Liver (tissue), 9 donors: Measurements from ENCODE around the gene USP35. TPM values are rescaled to one million over a fixed set of nuclear protein-coding genes. Genes with fewer than 3 reads are reported as not detected.
A peak's percentile ranks its signal among the peaks of the same experiment; 100 is the strongest.
"Not testable (repeated sequence)": the region's sequence is repeated elsewhere in the genome, so short reads cannot be mapped to it uniquely, and the experiment has no call there.

Source experiments
- DNase-seq: peaks from one replicate; pipeline ENCODE4 v3.0.0-alpha.2; 2017; ENCODE audit warnings: low spot score
- H3K27ac ChIP-seq, 2 donors: one replicate each; pipeline ENCODE4 v1.7.0; 2013; ENCODE audit warnings: inconsistent platforms in 2 of 2, low read length in 2 of 2, control low read depth in 1 of 2, low read depth in 1 of 2, mild to moderate bottlenecking in 1 of 2
- H3K27me3 ChIP-seq, 4 donors: one replicate each; pipeline versions ENCODE4 v1.6.1 to v1.7.0; 2013; ENCODE audit warnings: low read length in 3 of 4, inconsistent platforms in 1 of 4, mild to moderate bottlenecking in 1 of 4, moderate library complexity in 1 of 4; ENCODE audit not compliant: control insufficient read depth in 4 of 4, insufficient read depth in 4 of 4
- H3K36me3 ChIP-seq, 4 donors: one replicate each; pipeline versions ENCODE4 v1.6.1 to v1.7.0; 2013; ENCODE audit warnings: low read length in 3 of 4, mild to moderate bottlenecking in 3 of 4, low read depth in 1 of 4, moderate library complexity in 1 of 4; ENCODE audit not compliant: control insufficient read depth in 4 of 4, insufficient read depth in 3 of 4
- H3K4me1 ChIP-seq, 4 donors: one replicate each; pipeline versions ENCODE4 v1.6.1 to v1.7.0; 2013; ENCODE audit warnings: low read length in 3 of 4, mild to moderate bottlenecking in 3 of 4, moderate library complexity in 1 of 4; ENCODE audit not compliant: control insufficient read depth in 4 of 4, insufficient read depth in 4 of 4
- H3K4me3 ChIP-seq, 3 donors: one replicate each; pipeline versions ENCODE4 v1.6.1 to v1.7.0; 2013; ENCODE audit warnings: low read length in 3 of 3, control low read depth in 1 of 3, low read depth in 1 of 3, mild to moderate bottlenecking in 1 of 3
- H3K9ac ChIP-seq, 2 donors: one replicate each; pipeline ENCODE4 v1.7.0; 2013; ENCODE audit warnings: low read length in 2 of 2, mild to moderate bottlenecking in 2 of 2, moderate library complexity in 2 of 2, control low read depth in 1 of 2, low read depth in 1 of 2
- H3K9me3 ChIP-seq, 4 donors: one replicate each; pipeline versions ENCODE4 v1.6.1 to v1.7.0; 2013; ENCODE audit warnings: low read length in 3 of 4; ENCODE audit not compliant: control insufficient read depth in 4 of 4
- EGR1 ChIP-seq, 2 donors: IDR thresholded peaks; 2 replicates each; pipeline ENCODE4 v1.6.1; 2016 to 2018; ENCODE audit warnings: antibody characterized with exemption in 2 of 2, low read depth in 2 of 2
- FOXA1 ChIP-seq: IDR thresholded peaks from 2 replicates; pipeline ENCODE4 v1.6.1; 2016; ENCODE audit warnings: antibody characterized with exemption
- FOXA2 ChIP-seq: IDR thresholded peaks from 2 replicates; pipeline ENCODE4 v1.6.1; 2016; ENCODE audit warnings: antibody characterized with exemption
- GABPA ChIP-seq, 2 donors: IDR thresholded peaks in 1 of 2; conservative IDR thresholded peaks in 1 of 2; 2 replicates each; pipeline ENCODE4 v1.6.1; 2016; ENCODE audit warnings: antibody characterized with exemption in 2 of 2, mild to moderate bottlenecking in 1 of 2, moderate library complexity in 1 of 2
- HNF4A ChIP-seq, 2 donors: conservative IDR thresholded peaks; 2 replicates each; pipeline ENCODE4 v1.6.1; 2016; ENCODE audit warnings: antibody characterized with exemption in 2 of 2, mild to moderate bottlenecking in 2 of 2
- HNF4G ChIP-seq: IDR thresholded peaks from 2 replicates; pipeline ENCODE4 v1.6.1; 2016; ENCODE audit warnings: antibody characterized with exemption
- JUND ChIP-seq, 2 donors: IDR thresholded peaks; 2 replicates each; pipeline ENCODE4 v1.6.1; 2016; ENCODE audit warnings: antibody characterized with exemption in 2 of 2
- NR2F2 ChIP-seq: IDR thresholded peaks from 2 replicates; pipeline ENCODE4 v1.6.1; 2016; ENCODE audit warnings: antibody characterized with exemption
- RAD21 ChIP-seq, 2 donors: IDR thresholded peaks; 2 replicates each; pipeline ENCODE4 v1.6.1; 2016; ENCODE audit warnings: antibody characterized with exemption in 2 of 2, mild to moderate bottlenecking in 2 of 2
- RXRA ChIP-seq, 2 donors: IDR thresholded peaks; 2 replicates each; pipeline ENCODE4 v1.6.1; 2017 to 2018; ENCODE audit warnings: antibody characterized with exemption in 2 of 2, mild to moderate bottlenecking in 1 of 2
- SP1 ChIP-seq: IDR thresholded peaks from 2 replicates; pipeline ENCODE4 v1.6.1; 2018; ENCODE audit warnings: antibody characterized with exemption, mild to moderate bottlenecking
- TAF1 ChIP-seq: conservative IDR thresholded peaks from 2 replicates; pipeline ENCODE4 v1.6.1; 2016; ENCODE audit warnings: antibody characterized with exemption, mild to moderate bottlenecking
- YY1 ChIP-seq: IDR thresholded peaks from 2 replicates; pipeline ENCODE4 v1.6.1; 2016; ENCODE audit warnings: antibody characterized with exemption, mild to moderate bottlenecking
- WGBS: extraction: QIAGEN DNeasy Blood & Tissue Kit; methylation state at CpG from one replicate; pipeline ENCODE4 v1.1.7; 2013; 5-methylcytosine and 5-hydroxymethylcytosine counted together
- polyA plus RNA-seq, 2 donors: library from polyadenylated mRNA; stranded (reverse) in 1 of 2; unstranded in 1 of 2; fragments of 200-250 nt in 1 of 2; fragments of >200 nt in 1 of 2; fragmentation: Nextera tagmentation in 1 of 2; extraction: Ambion mirVana in 1 of 2; gene quantifications; one replicate each; pipeline versions ENCODE4 v1.2.1 to v1.2.3, GENCODE V29; 2013 to 2015
- total RNA-seq, 2 donors: library from RNA; depleted of rRNA; stranded (reverse); fragments of >200 nt; gene quantifications; one replicate each; pipeline ENCODE4 v1.2.3, GENCODE V29; 2014
- TF ChIP-seq, protein P1 (sequence below): IDR thresholded peaks from 2 replicates; pipeline ENCODE4 v1.6.1; 2016; ENCODE audit warnings: antibody characterized with exemption
- TF ChIP-seq, protein P2 (sequence below): IDR thresholded peaks from 2 replicates; pipeline ENCODE4 v1.6.1; 2016; ENCODE audit warnings: antibody characterized with exemption, mild to moderate bottlenecking
- TF ChIP-seq, protein P3 (sequence below): IDR thresholded peaks from 2 replicates; pipeline ENCODE4 v1.6.1; 2016; ENCODE audit warnings: antibody characterized with exemption
- TF ChIP-seq, protein P4 (sequence below): fragments of 150-350 bp; IDR thresholded peaks from 2 replicates; pipeline ENCODE4 v1.5.1; 2017; ENCODE audit warnings: improper control_type of control experiment, low read depth, low read length; ENCODE audit not compliant: missing input control
- TF ChIP-seq, protein P5 (sequence below): IDR thresholded peaks from 2 replicates; pipeline ENCODE4 v1.6.1; 2016; ENCODE audit warnings: antibody characterized with exemption
- donor health status: healthy.
- donor health status: healthy.
- donor health status: healthy.
- donor health status: healthy.
- donor health status: healthy.

USP35 gene
- total and polyA plus RNA-seq, 4 donors = 2.3 to 11.0 (median 4.8) TPM

DNA sequence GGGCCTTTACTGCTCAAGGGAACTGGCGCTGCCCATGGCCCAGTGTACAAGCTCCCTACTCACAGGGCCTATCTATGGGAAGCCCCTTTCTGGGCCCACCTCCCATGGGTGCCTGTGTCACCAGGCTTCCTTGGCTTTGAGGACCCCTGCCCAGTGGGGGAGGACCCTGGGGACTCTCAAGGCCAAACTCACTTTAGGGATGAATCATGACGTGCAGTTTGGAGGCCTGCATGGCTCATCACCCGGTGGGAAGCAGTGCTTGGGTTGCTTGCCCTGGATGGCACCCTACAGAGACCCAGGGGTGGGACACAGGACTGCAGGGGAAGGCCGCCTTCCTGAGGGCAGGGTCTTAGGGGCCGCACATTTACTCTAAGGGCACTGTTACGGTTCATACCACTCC is 16.8 kb upstream of the USP35 start:
- Histone ChIP-seq H3K9ac (no peak overlapping the region), H3K27me3 (no peaks in the 10 kb centered on the region), H3K27ac (peak overlapping the region in 1 of 2 donors; percentile 23), H3K9me3 (no peaks in the 10 kb centered on the region), H3K4me3 (no peak overlapping the region), H3K4me1 (peaks cover 0 to 27% (median 16%) of the 10 kb centered on the region in 4 donors), H3K36me3 (peaks cover 3 to 14% (median 10%) of the 10 kb centered on the region in 4 donors)
- 97% methylated on average over 6 of the region's 6 CpGs for WGBS
- DNase-seq = no peak
- no peak for TF ChIP-seq RXRA (IDR thresholded peaks at IDR 0.05)
- TF ChIP-seq, protein P1, sequence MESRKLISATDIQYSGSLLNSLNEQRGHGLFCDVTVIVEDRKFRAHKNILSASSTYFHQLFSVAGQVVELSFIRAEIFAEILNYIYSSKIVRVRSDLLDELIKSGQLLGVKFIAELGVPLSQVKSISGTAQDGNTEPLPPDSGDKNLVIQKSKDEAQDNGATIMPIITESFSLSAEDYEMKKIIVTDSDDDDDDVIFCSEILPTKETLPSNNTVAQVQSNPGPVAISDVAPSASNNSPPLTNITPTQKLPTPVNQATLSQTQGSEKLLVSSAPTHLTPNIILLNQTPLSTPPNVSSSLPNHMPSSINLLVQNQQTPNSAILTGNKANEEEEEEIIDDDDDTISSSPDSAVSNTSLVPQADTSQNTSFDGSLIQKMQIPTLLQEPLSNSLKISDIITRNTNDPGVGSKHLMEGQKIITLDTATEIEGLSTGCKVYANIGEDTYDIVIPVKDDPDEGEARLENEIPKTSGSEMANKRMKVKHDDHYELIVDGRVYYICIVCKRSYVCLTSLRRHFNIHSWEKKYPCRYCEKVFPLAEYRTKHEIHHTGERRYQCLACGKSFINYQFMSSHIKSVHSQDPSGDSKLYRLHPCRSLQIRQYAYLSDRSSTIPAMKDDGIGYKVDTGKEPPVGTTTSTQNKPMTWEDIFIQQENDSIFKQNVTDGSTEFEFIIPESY = no peak
- no peak for TF ChIP-seq EGR1 (IDR thresholded peaks at IDR 0.05; ENCODE audit: low read depth in 2 of 2)
- no peak for TF ChIP-seq GABPA (IDR thresholded peaks at IDR 0.05 in 1 of 2, conservative IDR thresholded peaks at IDR 0.05 in 1 of 2)
- TF ChIP-seq, protein P2, sequence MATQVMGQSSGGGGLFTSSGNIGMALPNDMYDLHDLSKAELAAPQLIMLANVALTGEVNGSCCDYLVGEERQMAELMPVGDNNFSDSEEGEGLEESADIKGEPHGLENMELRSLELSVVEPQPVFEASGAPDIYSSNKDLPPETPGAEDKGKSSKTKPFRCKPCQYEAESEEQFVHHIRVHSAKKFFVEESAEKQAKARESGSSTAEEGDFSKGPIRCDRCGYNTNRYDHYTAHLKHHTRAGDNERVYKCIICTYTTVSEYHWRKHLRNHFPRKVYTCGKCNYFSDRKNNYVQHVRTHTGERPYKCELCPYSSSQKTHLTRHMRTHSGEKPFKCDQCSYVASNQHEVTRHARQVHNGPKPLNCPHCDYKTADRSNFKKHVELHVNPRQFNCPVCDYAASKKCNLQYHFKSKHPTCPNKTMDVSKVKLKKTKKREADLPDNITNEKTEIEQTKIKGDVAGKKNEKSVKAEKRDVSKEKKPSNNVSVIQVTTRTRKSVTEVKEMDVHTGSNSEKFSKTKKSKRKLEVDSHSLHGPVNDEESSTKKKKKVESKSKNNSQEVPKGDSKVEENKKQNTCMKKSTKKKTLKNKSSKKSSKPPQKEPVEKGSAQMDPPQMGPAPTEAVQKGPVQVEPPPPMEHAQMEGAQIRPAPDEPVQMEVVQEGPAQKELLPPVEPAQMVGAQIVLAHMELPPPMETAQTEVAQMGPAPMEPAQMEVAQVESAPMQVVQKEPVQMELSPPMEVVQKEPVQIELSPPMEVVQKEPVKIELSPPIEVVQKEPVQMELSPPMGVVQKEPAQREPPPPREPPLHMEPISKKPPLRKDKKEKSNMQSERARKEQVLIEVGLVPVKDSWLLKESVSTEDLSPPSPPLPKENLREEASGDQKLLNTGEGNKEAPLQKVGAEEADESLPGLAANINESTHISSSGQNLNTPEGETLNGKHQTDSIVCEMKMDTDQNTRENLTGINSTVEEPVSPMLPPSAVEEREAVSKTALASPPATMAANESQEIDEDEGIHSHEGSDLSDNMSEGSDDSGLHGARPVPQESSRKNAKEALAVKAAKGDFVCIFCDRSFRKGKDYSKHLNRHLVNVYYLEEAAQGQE = no peak
- no peak for TF ChIP-seq SP1
- TF ChIP-seq RAD21 (IDR thresholded peaks at IDR 0.05) = no peak
- no peak for TF ChIP-seq FOXA1
- TF ChIP-seq FOXA2 = no peak
- no peak for TF ChIP-seq JUND (IDR thresholded peaks at IDR 0.05)
- no peak for TF ChIP-seq NR2F2
- TF ChIP-seq TAF1 = no peak
- TF ChIP-seq HNF4A (conservative IDR thresholded peaks at IDR 0.05) = no peak
- TF ChIP-seq, protein P3, sequence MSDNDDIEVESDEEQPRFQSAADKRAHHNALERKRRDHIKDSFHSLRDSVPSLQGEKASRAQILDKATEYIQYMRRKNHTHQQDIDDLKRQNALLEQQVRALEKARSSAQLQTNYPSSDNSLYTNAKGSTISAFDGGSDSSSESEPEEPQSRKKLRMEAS = no peak
- TF ChIP-seq, protein P4, sequence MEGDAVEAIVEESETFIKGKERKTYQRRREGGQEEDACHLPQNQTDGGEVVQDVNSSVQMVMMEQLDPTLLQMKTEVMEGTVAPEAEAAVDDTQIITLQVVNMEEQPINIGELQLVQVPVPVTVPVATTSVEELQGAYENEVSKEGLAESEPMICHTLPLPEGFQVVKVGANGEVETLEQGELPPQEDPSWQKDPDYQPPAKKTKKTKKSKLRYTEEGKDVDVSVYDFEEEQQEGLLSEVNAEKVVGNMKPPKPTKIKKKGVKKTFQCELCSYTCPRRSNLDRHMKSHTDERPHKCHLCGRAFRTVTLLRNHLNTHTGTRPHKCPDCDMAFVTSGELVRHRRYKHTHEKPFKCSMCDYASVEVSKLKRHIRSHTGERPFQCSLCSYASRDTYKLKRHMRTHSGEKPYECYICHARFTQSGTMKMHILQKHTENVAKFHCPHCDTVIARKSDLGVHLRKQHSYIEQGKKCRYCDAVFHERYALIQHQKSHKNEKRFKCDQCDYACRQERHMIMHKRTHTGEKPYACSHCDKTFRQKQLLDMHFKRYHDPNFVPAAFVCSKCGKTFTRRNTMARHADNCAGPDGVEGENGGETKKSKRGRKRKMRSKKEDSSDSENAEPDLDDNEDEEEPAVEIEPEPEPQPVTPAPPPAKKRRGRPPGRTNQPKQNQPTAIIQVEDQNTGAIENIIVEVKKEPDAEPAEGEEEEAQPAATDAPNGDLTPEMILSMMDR = no peak
- TF ChIP-seq, protein P5, sequence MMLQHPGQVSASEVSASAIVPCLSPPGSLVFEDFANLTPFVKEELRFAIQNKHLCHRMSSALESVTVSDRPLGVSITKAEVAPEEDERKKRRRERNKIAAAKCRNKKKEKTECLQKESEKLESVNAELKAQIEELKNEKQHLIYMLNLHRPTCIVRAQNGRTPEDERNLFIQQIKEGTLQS = no peak
- no peak for TF ChIP-seq HNF4G
- TF ChIP-seq YY1 = no peak

DNA sequence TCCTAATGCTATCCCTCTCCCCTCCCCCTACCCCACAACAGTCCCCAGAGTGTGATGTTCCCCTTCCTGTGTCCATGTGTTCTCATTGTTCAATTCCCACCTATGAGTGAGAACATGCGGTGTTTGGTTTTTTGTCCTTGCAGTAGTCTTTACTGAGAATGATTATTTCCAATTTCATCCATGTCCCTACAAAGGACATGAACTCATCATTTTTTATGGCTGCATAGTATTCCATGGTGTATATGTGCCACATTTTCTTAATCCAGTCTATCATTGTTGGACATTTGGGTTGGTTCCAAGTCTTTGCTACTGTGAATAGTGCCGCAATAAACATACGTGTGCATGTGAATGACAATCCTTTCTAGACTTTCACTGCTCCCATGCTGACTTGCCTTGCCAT is 12.9 kb upstream of the USP35 start:
- H3K27ac ChIP-seq, H3K4me3 ChIP-seq, H3K9ac ChIP-seq, H3K9me3 ChIP-seq, H3K27me3 ChIP-seq, DNase-seq: not testable (repeated sequence)
- Histone ChIP-seq H3K4me1 (peaks cover 2 to 19% (median 8%) of the 10 kb centered on the region in 4 donors), H3K36me3 (peaks cover 3 to 14% (median 10%) of the 10 kb centered on the region in 4 donors)
- WGBS = 98% methylated on average over 3 of the region's 3 CpGs
